HAP-1 (cell line): ENCODE data around the gene SULT4A1.

Experiments
- DNase-seq, 2 experiments: peaks; one replicate each; pipeline ENCODE4 v3.0.0-alpha.2; 2016 to 2020; ENCODE audit warnings: low spot score in 2 of 2
- H3K27me3 ChIP-seq: fragments of 250-450 bp; sonication (Bioruptor Pico); 2 replicates; pipeline ENCODE4 v1.5.1; 2020; ENCODE audit warnings: low read depth, mild to moderate bottlenecking, moderate library complexity
- H3K36me3 ChIP-seq: fragments of 250-450 bp; sonication (Bioruptor Pico); replicated peaks from 2 replicates; pipeline ENCODE4 v1.5.1; 2020; ENCODE audit warnings: mild to moderate bottlenecking
- H3K4me1 ChIP-seq: fragments of 250-450 bp; sonication (Bioruptor Pico); 2 replicates; pipeline ENCODE4 v1.5.1; 2020; ENCODE audit warnings: mild to moderate bottlenecking
- H3K4me3 ChIP-seq: fragments of 250-450 bp; sonication (Bioruptor Pico); 2 replicates; pipeline ENCODE4 v1.5.1; 2020; ENCODE audit warnings: mild to moderate bottlenecking, moderate library complexity
- H3K9me3 ChIP-seq: fragments of 250-450 bp; sonication (Bioruptor Pico); 2 replicates; pipeline ENCODE4 v1.5.1; 2020; ENCODE audit warnings: mild to moderate bottlenecking, moderate library complexity
- in situ Hi-C: fragments of 300-500 bp; cut with MboI; formaldehyde crosslinking; loops from 3 replicates; pipeline ENCODE4 v1.14.3; 2020; ENCODE audit warnings: low sequenced_read_pairs, inconsistent platforms, mixed read lengths

SULT4A1 gene

DNA sequence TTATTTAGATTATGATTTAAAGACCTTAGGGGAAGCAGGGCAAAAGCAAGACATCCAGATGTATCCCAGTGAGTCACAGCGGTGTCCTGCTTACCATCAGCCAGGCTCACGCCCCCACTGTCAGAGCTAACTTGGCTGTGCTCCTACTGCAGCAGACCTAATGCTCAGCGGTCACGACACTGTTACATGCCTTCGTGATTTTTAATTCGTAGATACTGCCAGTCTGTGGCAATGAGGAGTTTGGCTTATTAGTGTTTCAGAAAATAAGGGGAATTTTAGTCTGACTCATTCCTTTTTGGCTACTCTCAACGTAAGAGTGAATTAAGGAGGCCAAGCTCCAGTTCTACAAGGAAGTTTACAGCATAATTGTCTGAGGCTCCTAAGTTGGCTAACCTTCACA lies 72.9 kb downstream of the SULT4A1 start:
- Histone ChIP-seq H3K9me3 (no peaks in the 10 kb centered on the region), H3K36me3 (no peaks in the 10 kb centered on the region), H3K4me3 (no peak overlapping the region), H3K4me1 (no peaks in the 10 kb centered on the region), H3K27me3 (peaks cover 8% of the 10 kb centered on the region)
- no peak for DNase-seq
- in situ Hi-C loops = no loop called here

DNA sequence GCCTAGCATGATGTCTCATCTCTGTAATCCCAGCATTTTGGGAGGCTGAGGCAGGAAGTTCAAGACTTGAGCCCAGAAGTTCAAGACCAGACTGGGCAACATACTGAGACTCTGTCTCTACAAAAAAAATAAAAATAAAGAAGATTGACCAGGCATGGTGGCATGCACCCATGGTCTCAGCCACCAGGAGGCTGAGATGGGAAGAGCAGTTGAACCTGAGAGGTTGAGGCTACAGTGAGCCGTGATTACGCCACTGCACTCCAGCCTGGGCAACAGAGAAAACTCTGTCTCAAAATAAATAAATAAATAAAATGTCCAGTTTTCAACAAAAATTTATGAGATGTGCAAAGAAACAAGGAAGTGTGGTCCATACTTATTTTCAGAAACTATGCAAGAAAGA lies 78.5 kb downstream of the SULT4A1 start:
- Histone ChIP-seq H3K36me3 (no peaks in the 10 kb centered on the region), H3K4me3 (no peak overlapping the region), H3K9me3 (no peaks in the 10 kb centered on the region), H3K27me3 (peaks cover 9% of the 10 kb centered on the region; the same call in 1 of the 2 replicates), H3K4me1 (no peaks in the 10 kb centered on the region)
- no peak for DNase-seq
- in situ Hi-C loops = no loop called here

GRCh38 chr22:43782448-43782847 lies 79.9 kb downstream of the SULT4A1 start:
- DNase-seq = no peak
- H3K27me3 ChIP-seq = peaks cover 16% of the 10 kb centered on the region
- H3K4me1 ChIP-seq = no peaks in the 10 kb centered on the region
- H3K4me3 ChIP-seq = no peak overlapping the region
- in situ Hi-C loops = no loop called here
- no peaks in the 10 kb centered on the region for H3K36me3 ChIP-seq
- H3K9me3 ChIP-seq = no peaks in the 10 kb centered on the region

GRCh38 chr22:43777286-43777685 lies 85.0 kb downstream of the SULT4A1 start:
- Histone ChIP-seq H3K27me3 (peaks cover 22% of the 10 kb centered on the region), H3K36me3 (no peaks in the 10 kb centered on the region), H3K4me3 (no peak overlapping the region), H3K9me3 (no peaks in the 10 kb centered on the region), H3K4me1 (no peaks in the 10 kb centered on the region)
- DNase-seq = no peak
- in situ Hi-C loops = no loop called here

GRCh38 chr22:43776081-43776670 lies 86.1 kb downstream of the SULT4A1 start:
- H3K4me1 ChIP-seq = no peaks in the 10 kb centered on the region
- peaks cover 20% of the 10 kb centered on the region for H3K27me3 ChIP-seq
- H3K36me3 ChIP-seq = no peaks in the 10 kb centered on the region
- DNase-seq = no peak
- in situ Hi-C loops = no loop called here
- no peaks in the 10 kb centered on the region for H3K9me3 ChIP-seq
- no peak overlapping the region for H3K4me3 ChIP-seq
